ENCODE results near the gene WDR7. TPM values are rescaled to one million over a fixed set of nuclear protein-coding genes. Genes with fewer than 3 reads are reported as not detected.
A peak's percentile ranks its signal among the peaks of the same experiment; 100 is the strongest.

Gene WDR7
- total and polyA plus RNA-seq, 9 of the 15 experiments (the other 6 are each of a cell fraction or from before 2014, with no cell fraction given): 1.4 to 9.4 (median 5.3) TPM

GRCh38 chr18:57051657-57052044 lies 400.5 kb downstream of the WDR7 start (continued):
- TF ChIP-seq MITF (IDR thresholded peaks at IDR 0.05) (no peak), NFIC (IDR thresholded peaks at IDR 0.05) (peak; percentile 96), HMBOX1 (IDR thresholded peaks at IDR 0.05) (no peak), CBFB (CRISPR knock-in tag; IDR thresholded peaks at IDR 0.05) (no peak), USF2 (CRISPR knock-in tag; IDR thresholded peaks at IDR 0.05) (no peak), TRIM24 (IDR thresholded peaks at IDR 0.05) (peak in 1 of 2 experiments; percentile 62; a peak in 2 of 4 replicates), THRA (IDR thresholded peaks at IDR 0.05) (no peak), CEBPG (CRISPR knock-in tag; IDR thresholded peaks at IDR 0.05) (no peak), CEBPG (tag; conservative IDR thresholded peaks at IDR 0.05 in 1 of 2, IDR thresholded peaks at IDR 0.05 in 1 of 2) (no peak), ZBTB1 (CRISPR knock-in tag; IDR thresholded peaks at IDR 0.05; ENCODE audit: borderline replicate concordance, low read depth) (no peak), SIN3A (IDR thresholded peaks at IDR 0.05; ENCODE audit: borderline replicate concordance in 2 of 2, control insufficient read depth in 1 of 2, low read depth in 2 of 2, low read length in 2 of 2) (no peak), MECOM (CRISPR knock-in tag; IDR thresholded peaks at IDR 0.05) (no peak), ELF4 (CRISPR knock-in tag; IDR thresholded peaks at IDR 0.05) (no peak), KHSRP (IDR thresholded peaks at IDR 0.05) (no peak), ZNF253 (CRISPR knock-in tag; conservative IDR thresholded peaks at IDR 0.05) (no peak), ZNF780A (CRISPR knock-in tag; IDR thresholded peaks at IDR 0.05) (no peak), ZNF512 (tag; IDR thresholded peaks at IDR 0.05) (no peak), ZBTB8A (IDR thresholded peaks at IDR 0.05; ENCODE audit: partially characterized antibody) (no peak), KLF1 (tag; IDR thresholded peaks at IDR 0.05) (no peak; the same call in 1 of the 2 replicates), MBD1 (CRISPR knock-in tag; IDR thresholded peaks at IDR 0.05) (no peak), MTA2 (IDR thresholded peaks at IDR 0.05; ENCODE audit: low read depth) (peak; percentile 78), YY1 (IDR thresholded peaks at IDR 0.05; ENCODE audit: borderline replicate concordance in 1 of 3, control insufficient read depth in 1 of 3, extremely low read depth in 1 of 3, insufficient read depth in 3 of 3, insufficient read length in 1 of 3, insufficient replicate concordance in 2 of 3, low read depth in 1 of 3, low read length in 2 of 3) (no peak)

Measured in K562 (cell line).